HUES64 (cell line): Measurements from ENCODE around the gene FKBP8.
A peak's percentile ranks its signal among the peaks of the same experiment; 100 is the strongest.

Experiments
- H3K27ac ChIP-seq: 2 replicates; pipeline ENCODE4 v1.7.0; 2013; ENCODE audit warnings: low read depth, low read length, inconsistent platforms
- H3K27me3 ChIP-seq: 2 replicates; pipeline ENCODE4 v1.6.1; 2013; ENCODE audit warnings: mild to moderate bottlenecking, low read length; ENCODE audit not compliant: insufficient read depth
- H3K36me3 ChIP-seq: 2 replicates; pipeline ENCODE4 v1.6.1; 2013; ENCODE audit warnings: mild to moderate bottlenecking, low read length; ENCODE audit not compliant: insufficient read depth
- H3K4me1 ChIP-seq: 2 replicates; pipeline ENCODE4 v1.6.1; 2013; ENCODE audit warnings: mild to moderate bottlenecking, low read length, moderate library complexity; ENCODE audit not compliant: insufficient read depth
- H3K4me3 ChIP-seq: 2 replicates; pipeline ENCODE4 v1.5.1; 2013; ENCODE audit warnings: mild to moderate bottlenecking, low read length, moderate library complexity
- H3K9ac ChIP-seq: 2 replicates; pipeline ENCODE4 v1.6.1; 2013; ENCODE audit warnings: mild to moderate bottlenecking, low read depth, low read length
- H3K9me3 ChIP-seq: 2 replicates; pipeline ENCODE4 v1.6.1; 2013; ENCODE audit warnings: low read depth, low read length; ENCODE audit not compliant: insufficient read depth
- whole genome bisulfite sequencing: fragments of 150-250, 120-280 bp; methylation state at CpG from one replicate; pipeline ENCODE4 v1.1.7; 2013; ENCODE audit warnings: missing lambda C conversion rate; 5-methylcytosine and 5-hydroxymethylcytosine counted together

FKBP8 gene

GRCh38 chr19:18580311-18580710 lies 36.9 kb upstream of the FKBP8 start:
- Histone ChIP-seq H3K27me3 (no peaks in the 10 kb centered on the region), H3K36me3 (peaks cover 25% of the 10 kb centered on the region), H3K27ac (no peak overlapping the region), H3K9me3 (no peaks in the 10 kb centered on the region), H3K9ac (no peak overlapping the region), H3K4me3 (no peak overlapping the region), H3K4me1 (no peaks in the 10 kb centered on the region)
- WGBS, result 81% methylated on average over 7 of the region's 7 CpGs

DNA sequence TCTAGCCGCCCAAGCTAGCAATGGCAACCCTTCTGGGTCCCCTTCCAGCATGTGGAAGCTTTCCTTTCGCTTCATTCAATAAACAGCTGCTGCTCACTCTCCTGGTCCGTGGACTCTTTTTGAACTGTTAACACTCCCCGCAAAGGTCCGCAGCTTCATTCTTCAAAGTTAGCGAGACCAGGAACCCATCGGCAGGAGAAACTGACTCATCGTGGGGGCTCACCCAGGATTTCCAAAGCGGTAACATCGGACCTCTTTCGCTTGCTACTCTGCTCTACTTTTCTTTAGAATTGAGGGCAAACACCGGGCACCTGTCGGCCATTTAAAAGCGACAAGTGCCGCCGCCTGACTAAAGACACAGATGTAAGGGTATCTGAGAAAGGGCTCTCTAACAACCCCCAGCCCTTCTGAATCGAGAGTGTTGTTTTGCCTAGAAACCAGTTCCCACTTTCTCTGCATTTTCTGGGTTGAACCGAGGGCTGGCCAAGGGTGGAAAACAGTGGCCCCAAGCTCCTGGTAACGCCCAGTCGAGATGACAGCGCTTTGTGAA lies 34.1 kb upstream of the FKBP8 start:
- 94% methylated on average over 21 of the region's 21 CpGs for WGBS
- H3K9me3 ChIP-seq, result no peaks in the 10 kb centered on the region
- H3K4me3 ChIP-seq, result no peak overlapping the region
- H3K36me3 ChIP-seq, result peaks cover 51% of the 10 kb centered on the region
- peak overlapping the region; percentile 41; the same call in 1 of the 2 replicates for H3K27ac ChIP-seq
- no peak overlapping the region for H3K9ac ChIP-seq
- H3K4me1 ChIP-seq, result peaks cover 7% of the 10 kb centered on the region; the same call in 1 of the 2 replicates
- no peaks in the 10 kb centered on the region for H3K27me3 ChIP-seq

DNA sequence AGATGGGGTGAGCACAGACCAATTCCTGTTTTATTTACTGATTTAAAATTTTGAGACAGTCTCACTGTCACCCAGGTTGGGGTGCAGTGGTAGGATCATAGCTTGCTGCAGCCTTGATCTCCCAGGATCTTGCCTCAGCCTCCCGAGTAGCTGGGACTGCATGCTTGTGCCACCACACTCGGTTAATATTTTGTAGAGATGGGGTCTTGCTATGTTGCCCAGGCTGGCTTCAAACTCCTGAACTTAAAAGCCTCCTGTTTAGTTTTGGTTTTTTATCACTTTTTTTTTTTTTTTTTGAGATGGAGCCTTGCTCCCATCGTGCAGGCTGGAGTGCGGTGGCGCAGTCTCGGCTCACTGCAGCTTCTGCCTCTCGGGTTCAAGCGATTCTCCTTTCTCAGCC lies 33.0 kb upstream of the FKBP8 start:
- Histone ChIP-seq H3K4me3 (no peak overlapping the region), H3K4me1 (peaks cover 8% of the 10 kb centered on the region; the same call in 1 of the 2 replicates), H3K36me3 (peaks cover 51% of the 10 kb centered on the region), H3K27me3 (no peaks in the 10 kb centered on the region), H3K27ac (no peak overlapping the region), H3K9me3 (no peaks in the 10 kb centered on the region), H3K9ac (no peak overlapping the region)
- 92% methylated on average over 8 of the region's 8 CpGs for WGBS

DNA sequence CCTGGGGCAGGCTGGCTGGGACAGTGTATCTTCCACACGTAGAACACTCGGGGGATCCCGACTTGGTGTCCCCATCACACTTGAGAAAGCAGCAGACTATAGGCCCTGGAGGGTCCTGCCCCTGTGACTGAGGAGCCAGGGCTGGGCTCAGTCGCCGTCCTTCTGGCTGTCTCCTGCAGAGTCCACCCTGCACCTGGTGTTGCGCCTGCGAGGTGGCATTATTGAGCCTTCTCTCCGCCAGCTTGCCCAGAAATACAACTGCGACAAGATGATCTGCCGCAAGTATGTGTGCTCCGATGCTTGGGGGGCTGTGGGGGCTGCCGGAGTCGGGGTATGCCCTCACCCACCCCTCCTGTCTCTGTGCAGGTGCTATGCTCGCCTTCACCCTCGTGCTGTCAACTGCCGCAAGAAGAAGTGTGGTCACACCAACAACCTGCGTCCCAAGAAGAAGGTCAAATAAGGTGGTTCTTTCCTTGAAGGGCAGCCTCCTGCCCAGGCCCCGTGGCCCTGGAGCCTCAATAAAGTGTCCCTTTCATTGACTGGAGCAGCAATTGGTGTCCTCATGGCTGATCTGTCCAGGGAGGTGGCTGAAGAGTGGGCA lies 31.4 kb upstream of the FKBP8 start:
- peaks cover 55% of the 10 kb centered on the region for H3K36me3 ChIP-seq
- no peaks in the 10 kb centered on the region for H3K27me3 ChIP-seq
- H3K27ac ChIP-seq, result no peak overlapping the region
- H3K4me3 ChIP-seq, result no peak overlapping the region
- H3K9ac ChIP-seq, result no peak overlapping the region
- H3K9me3 ChIP-seq, result no peaks in the 10 kb centered on the region
- peaks cover 8% of the 10 kb centered on the region; the same call in 1 of the 2 replicates for H3K4me1 ChIP-seq
- 97% methylated on average over 18 of the region's 18 CpGs for WGBS

- Histone ChIP-seq H3K4me3 (peak within 1 kb of the TSS; percentile 95), H3K9ac (peak within 1 kb of the TSS; percentile 96), H3K4me1 (peaks cover 8% of the 10 kb centered on the region; the same call in 1 of the 2 replicates), H3K9me3 (no peaks in the 10 kb centered on the region), H3K27me3 (no peaks in the 10 kb centered on the region), H3K36me3 (peaks cover 73% of the 10 kb centered on the region), H3K27ac (peak within 1 kb of the TSS; percentile 87)
- WGBS, result under 1% methylated on average over 75 of the region's 75 CpGs
These were observed 28.4 kb upstream of the FKBP8 start, which contains the start of gene UBA52 for GRCh38 chr19:18571564-18572344. Gene UBA52 (plus strand): TSS chr19:18571857. CDS start chr19:18573301, 1,444 bp downstream.

DNA sequence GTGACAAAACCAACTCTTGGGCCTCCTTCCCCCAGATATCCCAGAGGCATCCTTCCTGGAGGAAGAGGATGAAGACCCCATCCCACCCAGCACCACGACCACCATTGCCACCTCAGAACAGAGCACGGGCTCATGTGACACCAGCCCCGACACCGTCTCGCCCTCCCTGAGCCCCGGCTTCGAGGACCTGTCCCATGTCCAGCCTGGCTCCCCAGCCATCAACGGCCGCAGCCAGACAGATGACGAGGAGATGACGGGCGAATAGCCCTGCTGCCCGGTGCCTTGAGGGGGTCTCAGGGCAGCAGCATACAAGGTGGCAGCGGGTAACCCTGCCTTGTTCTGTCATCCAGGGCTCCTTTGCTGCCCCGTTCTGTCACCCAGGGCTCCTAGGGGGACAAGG lies 25.0 kb upstream of the FKBP8 start:
- H3K36me3 ChIP-seq, result peaks cover 64% of the 10 kb centered on the region

DNA sequence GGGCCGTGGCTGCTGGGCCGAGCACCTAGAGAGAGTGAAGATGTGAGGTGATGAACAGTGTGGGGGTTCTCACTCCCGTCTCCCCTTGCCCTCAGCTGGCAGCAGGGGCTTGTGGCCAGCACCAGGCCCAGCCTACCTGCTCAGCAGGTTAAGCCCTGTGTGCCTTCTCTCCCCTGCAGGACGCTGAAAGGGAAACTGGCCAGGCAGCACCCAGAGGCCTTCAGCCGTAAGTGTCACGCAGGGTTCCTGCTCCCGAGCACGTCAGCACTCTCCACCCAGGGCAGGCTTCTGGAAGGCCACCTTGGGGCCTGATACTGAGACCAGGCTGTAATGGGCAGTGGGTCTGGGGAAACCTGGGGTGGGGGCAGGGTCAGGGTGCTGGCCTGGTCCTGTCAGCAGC lies 23.6 kb upstream of the FKBP8 start:
- no peak overlapping the region for H3K4me3 ChIP-seq
- peaks cover 72% of the 10 kb centered on the region for H3K36me3 ChIP-seq
- H3K9ac ChIP-seq, result no peak overlapping the region
- no peaks in the 10 kb centered on the region for H3K4me1 ChIP-seq
- H3K27ac ChIP-seq, result no peak overlapping the region
- 92% methylated on average over 8 of the region's 8 CpGs for WGBS
- H3K27me3 ChIP-seq, result no peaks in the 10 kb centered on the region
- no peaks in the 10 kb centered on the region for H3K9me3 ChIP-seq

More for the DNA sequence above, 25.0 kb upstream of the FKBP8 start:
- no peaks in the 10 kb centered on the region for H3K9me3 ChIP-seq
- H3K27ac ChIP-seq, result no peak overlapping the region
- no peak overlapping the region for H3K4me3 ChIP-seq
- H3K4me1 ChIP-seq, result peaks cover 8% of the 10 kb centered on the region; the same call in 1 of the 2 replicates
- no peak overlapping the region for H3K9ac ChIP-seq
- no peaks in the 10 kb centered on the region for H3K27me3 ChIP-seq
- WGBS, result 98% methylated on average over 15 of the region's 15 CpGs

DNA sequence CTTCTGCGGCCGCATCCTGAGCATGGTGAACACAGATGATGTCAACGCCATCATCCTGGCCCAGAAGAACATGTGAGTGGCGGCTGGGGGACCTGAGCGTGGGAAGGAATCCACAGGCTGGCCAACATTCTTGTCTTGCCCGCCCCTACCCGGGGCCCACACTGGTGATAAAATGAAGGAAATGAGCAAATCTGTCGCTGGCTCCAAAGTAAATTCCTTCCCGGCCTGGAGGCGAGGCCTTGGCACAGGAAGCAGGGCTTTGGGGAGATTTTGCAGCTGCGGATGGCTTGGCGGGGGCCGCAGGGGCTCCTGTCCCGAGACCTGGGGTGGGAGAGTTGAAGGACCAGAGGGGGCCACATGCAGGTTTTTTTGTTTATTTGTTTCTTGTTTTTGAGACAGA lies 18.7 kb upstream of the FKBP8 start:
- Histone ChIP-seq H3K36me3 (peaks cover 52% of the 10 kb centered on the region), H3K27me3 (no peaks in the 10 kb centered on the region), H3K9me3 (no peaks in the 10 kb centered on the region), H3K4me3 (no peak overlapping the region), H3K9ac (no peak overlapping the region), H3K4me1 (no peaks in the 10 kb centered on the region), H3K27ac (no peak overlapping the region)
- WGBS, result 93% methylated on average over 14 of the region's 14 CpGs

- no peak overlapping the region for H3K27ac ChIP-seq
- 94% methylated on average over 5 of the region's 5 CpGs for WGBS
These were observed 16.3 kb upstream of the FKBP8 start for GRCh38 chr19:18559685-18560084.

GRCh38 chr19:18558604-18559003 lies 15.2 kb upstream of the FKBP8 start:
- peak overlapping the region; percentile 56; the same call in 1 of the 2 replicates for H3K27ac ChIP-seq
- no peaks in the 10 kb centered on the region for H3K4me1 ChIP-seq
- WGBS, result 83% methylated on average over 3 of the region's 3 CpGs
- peak overlapping the region; percentile 82 for H3K4me3 ChIP-seq
- no peaks in the 10 kb centered on the region for H3K27me3 ChIP-seq
- peak overlapping the region; percentile 75 for H3K9ac ChIP-seq
- H3K9me3 ChIP-seq, result no peaks in the 10 kb centered on the region
- H3K36me3 ChIP-seq, result peaks cover 23% of the 10 kb centered on the region

More at GRCh38 chr19:18559685-18560084, 16.3 kb upstream of the FKBP8 start:
- Histone ChIP-seq H3K9ac (no peak overlapping the region; the same call in 1 of the 2 replicates), H3K36me3 (peaks cover 29% of the 10 kb centered on the region), H3K4me3 (no peak overlapping the region), H3K9me3 (no peaks in the 10 kb centered on the region), H3K27me3 (no peaks in the 10 kb centered on the region), H3K4me1 (no peaks in the 10 kb centered on the region)

DNA sequence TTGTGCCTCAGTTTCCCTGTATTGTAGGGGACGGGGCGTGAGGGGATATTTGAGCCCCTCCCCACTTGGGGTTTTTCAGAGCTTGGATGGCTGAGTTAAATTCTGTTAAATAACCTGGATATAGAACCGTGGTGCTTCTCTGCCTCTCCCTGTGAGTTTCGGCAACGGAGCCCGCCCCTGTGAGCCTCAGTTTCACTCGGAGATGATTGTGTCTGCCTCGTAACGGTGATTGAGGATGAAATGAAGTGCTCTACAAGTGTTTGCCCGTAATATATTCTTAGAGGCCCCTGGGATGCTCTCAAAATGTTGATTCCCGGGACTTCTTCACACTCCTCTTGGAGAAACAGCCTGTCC lies 14.8 kb upstream of the FKBP8 start:
- Histone ChIP-seq H3K4me3 (peak overlapping the region; percentile 82), H3K9me3 (no peaks in the 10 kb centered on the region), H3K27ac (peak overlapping the region; percentile 56), H3K9ac (peak overlapping the region; percentile 75), H3K27me3 (no peaks in the 10 kb centered on the region), H3K36me3 (peaks cover 22% of the 10 kb centered on the region), H3K4me1 (no peaks in the 10 kb centered on the region)
- 17% methylated on average over 11 of the region's 11 CpGs for WGBS
